ENCODE results near the gene ACCSL.
A peak's percentile ranks its signal among the peaks of the same experiment; 100 is the strongest.

ACCSL gene

GRCh38 chr11:44047931-44048431, at the start of gene ACCSL:
Gene ACCSL (plus strand): TSS chr11:44047981. CDS start chr11:44048037, 56 bp downstream.
- DNase-seq: no peak

GRCh38 chr11:43998308-43998707, 49.5 kb upstream of the ACCSL start:
- no peak for DNase-seq

- no peak for DNase-seq
Observed at GRCh38 chr11:44000731-44001130, 47.0 kb upstream of the ACCSL start.

GRCh38 chr11:44002191-44003093, 45.3 kb upstream of the ACCSL start:
- no peak for DNase-seq

GRCh38 chr11:44003736-44004451, 43.9 kb upstream of the ACCSL start:
- no peak for DNase-seq

GRCh38 chr11:44004452-44005062, 43.2 kb upstream of the ACCSL start:
- no peak for DNase-seq

GRCh38 chr11:44005063-44005701, 42.6 kb upstream of the ACCSL start:
- peak; percentile 58 for DNase-seq

- DNase-seq: no peak
Observed at GRCh38 chr11:44005956-44006355, 41.8 kb upstream of the ACCSL start.

- DNase-seq: no peak
Observed at GRCh38 chr11:44006917-44007361, 40.8 kb upstream of the ACCSL start.

- DNase-seq: no peak
Observed at GRCh38 chr11:44007481-44008087, 40.2 kb upstream of the ACCSL start.

GRCh38 chr11:44008088-44008501, 39.7 kb upstream of the ACCSL start:
- peak; percentile 11 for DNase-seq

- no peak for DNase-seq
Observed at GRCh38 chr11:44008698-44009097, 39.1 kb upstream of the ACCSL start.

- DNase-seq: no peak
Observed at GRCh38 chr11:44010789-44011251, 37.0 kb upstream of the ACCSL start.

GRCh38 chr11:44011797-44012196, 36.0 kb upstream of the ACCSL start:
- DNase-seq: no peak

- DNase-seq: no peak
Observed at GRCh38 chr11:44014968-44015623, 32.7 kb upstream of the ACCSL start.

GRCh38 chr11:44015624-44016007, 32.2 kb upstream of the ACCSL start:
- DNase-seq: no peak

GRCh38 chr11:44016131-44016530, 31.6 kb upstream of the ACCSL start:
- DNase-seq: peak; percentile 91

- no peak for DNase-seq
Observed at GRCh38 chr11:44016546-44017442, 31.0 kb upstream of the ACCSL start.

GRCh38 chr11:44017443-44018126, 30.2 kb upstream of the ACCSL start:
- no peak for DNase-seq

- DNase-seq: no peak
Observed at GRCh38 chr11:44018127-44018521, 29.7 kb upstream of the ACCSL start.

Data from NCI-H82 (cell line).